LNCAP (cell line): ENCODE results near the gene HNRNPC.

Source experiments
- CTCF ChIP-seq: fragments of 450-650 bp; IDR thresholded peaks from 2 replicates; pipeline ENCODE4 v1.5.1; 2017; ENCODE audit warnings: mild to moderate bottlenecking

Gene HNRNPC

DNA sequence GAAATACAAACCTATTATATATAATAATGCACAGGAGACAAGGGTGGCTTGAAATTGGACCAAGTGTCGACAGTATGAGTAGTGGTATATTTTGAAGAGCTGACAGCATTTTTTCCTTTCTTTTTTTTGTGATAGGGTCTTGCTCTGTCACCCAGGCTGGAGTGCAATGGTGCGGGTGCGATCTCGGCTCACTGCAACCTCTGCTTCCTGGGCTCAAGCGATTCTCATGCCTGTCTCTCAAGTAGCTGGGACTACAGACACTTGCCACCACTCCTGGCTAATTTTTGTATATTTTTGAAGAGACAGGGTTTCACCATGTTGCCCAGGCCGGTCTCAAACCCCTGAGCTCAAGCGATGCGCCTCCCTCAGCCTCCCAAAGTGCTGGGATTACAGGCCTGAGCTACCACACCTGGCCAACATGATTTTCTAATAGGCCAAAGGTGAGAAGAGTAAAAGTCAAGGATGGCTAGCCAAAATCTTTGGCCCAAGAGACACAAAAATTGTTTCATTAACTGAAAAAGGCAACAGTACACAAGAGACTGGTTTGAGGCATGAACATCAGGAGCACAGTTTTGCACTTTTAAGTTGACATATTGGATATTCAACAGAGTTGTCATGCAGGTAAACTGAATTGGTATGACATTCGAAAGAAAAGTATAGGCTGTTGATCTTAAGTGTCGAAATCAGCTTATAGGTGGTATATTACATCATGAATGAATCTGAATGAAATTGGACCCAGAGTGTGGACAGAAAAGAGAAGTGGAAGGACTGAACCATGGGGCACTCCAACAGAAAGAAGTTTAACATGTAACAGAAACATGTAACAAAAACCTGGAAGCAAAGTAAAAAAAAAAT, 12.5 kb downstream of the HNRNPC start:
- no peak for TF ChIP-seq CTCF

GRCh38 chr14:21255385-21256101, 13.7 kb downstream of the HNRNPC start:
- no peak for TF ChIP-seq CTCF

DNA sequence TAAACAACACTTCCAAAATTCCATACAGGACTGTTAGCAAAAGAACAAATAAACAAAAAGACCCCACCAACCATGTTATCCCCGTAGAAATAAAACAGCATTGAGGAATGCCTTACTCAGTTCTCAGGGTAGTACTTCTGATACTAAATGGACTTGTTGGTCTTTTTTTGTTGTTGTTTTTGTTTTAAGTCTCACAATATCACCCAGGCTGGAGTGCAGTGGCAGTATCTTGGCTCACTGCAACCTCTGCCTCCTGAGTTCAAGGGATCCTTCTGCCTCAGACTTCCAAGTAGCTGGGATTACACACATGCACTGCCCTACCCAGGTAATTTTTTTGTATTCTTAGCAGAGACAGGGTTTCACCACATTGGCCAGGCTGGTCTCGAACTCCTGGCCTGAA, 17.1 kb downstream of the HNRNPC start:
- TF ChIP-seq CTCF: no peak

DNA sequence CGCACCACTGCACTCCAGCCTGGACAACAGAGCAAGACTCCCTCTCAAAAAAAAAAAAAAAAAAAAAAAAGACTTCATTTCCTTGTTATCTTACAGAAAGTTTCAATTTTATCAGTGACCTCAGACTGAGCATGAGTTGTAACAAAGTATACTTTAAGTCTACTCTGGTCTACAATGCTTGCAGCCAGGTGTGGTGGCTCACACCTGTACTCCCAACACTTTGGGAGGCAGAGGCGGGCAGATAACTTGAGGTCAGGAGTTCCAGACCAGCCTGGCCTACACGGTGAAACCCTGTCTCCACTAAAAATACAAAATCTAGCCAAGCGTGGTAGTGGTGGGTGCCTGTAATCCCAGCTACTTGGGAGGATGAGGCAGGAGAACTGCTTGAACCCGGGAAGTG, 18.0 kb downstream of the HNRNPC start:
- TF ChIP-seq CTCF: no peak

DNA sequence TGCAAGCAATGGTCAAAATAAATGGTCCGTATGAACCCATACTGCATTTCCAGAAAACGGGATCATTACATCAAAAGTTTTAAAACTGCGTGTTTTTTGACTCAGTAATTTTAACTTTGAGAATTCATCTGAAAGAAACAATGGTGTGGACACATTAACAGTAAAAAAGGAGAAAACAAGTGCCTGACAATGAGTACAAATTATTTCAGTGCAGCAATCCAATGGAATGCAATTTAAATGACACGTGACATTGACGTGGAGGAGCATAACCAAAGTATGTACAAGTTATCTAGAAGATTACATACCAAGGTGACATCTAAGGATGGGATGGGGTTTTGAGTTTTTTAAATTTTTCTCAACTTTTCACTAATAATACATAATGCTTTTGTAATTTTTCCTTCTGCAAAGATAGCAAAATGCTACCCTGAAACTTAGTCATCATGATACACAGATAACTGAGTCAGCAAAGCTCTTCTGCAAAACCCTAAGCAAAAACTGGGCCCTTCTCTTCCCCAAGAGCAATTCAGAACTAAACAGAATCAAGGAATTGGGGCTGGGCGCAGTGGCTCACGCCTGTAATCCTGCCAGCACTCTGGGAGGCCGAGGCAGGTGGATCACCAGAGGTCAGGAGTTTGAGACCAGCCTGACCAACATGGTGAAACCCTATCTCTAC, 20.4 kb downstream of the HNRNPC start:
- no peak for TF ChIP-seq CTCF

DNA sequence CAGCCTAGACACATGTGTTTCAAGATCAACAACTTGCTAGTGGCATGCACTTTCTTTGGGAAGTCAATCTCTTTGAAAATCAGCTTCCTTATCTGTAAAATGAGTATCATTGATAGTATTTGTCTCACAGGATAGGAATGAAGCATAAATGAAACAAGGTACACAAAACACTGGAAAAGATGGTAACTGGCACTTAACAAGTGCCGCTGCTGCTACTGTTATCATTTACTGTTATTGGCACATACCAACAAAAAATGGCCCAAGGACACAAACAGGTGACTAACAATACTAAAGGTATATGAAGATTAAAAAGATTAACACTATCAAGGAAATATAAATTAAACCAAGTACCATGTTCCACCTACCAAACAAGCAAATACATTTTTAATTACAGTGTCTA, 20.9 kb downstream of the HNRNPC start:
- TF ChIP-seq CTCF: no peak

GRCh38 chr14:21245813-21246212, 23.4 kb downstream of the HNRNPC start:
- no peak for TF ChIP-seq CTCF
